T1000 (cell line): ENCODE measurements around the gene ELL3.
"Not testable (repeated sequence)": the region's sequence is repeated elsewhere in the genome, so short reads cannot be mapped to it uniquely, and the experiment has no call there.

Experiments used
- DNase-seq: peaks from one replicate; lab custom pipeline; 2025; ENCODE audit warnings: mixed read lengths; lab: John Stamatoyannopoulos, UW

The ELL3 gene

DNA sequence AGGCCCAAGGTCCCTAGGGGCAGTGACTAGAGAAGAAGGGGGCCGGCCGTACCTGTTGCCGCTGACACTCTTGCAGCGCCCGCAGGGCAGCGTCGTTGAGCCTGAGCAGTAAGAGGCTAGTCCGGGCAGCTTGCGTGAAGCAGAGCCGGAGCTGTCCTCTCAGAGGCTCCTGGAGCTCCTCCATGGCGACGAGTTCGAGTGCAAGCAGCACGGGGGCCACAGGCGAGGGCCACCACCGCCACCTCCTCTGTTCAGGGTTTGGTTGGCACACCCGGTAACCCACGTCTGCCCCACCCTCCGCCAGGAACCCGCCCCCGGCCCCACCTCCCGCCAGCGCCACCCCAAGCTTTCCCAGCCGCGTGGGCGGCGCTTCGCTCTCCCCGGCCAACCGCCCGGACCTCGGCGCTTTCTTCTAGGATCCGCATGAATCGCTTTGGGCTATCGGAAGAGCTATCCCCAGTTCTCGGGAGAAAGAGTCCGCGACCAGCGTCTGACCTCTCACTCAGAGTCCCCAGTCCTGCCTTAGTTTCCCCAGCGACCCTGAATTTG lies at the start of gene ELL3:
TSS of gene ELL3 (minus strand) at position 249 of the 549 bp plus-strand sequence. CDS start at position 184, 65 bp downstream.
- DNase-seq: peak; percentile 65

GRCh38 chr15:43826029-43826507 lies 49.3 kb upstream of the ELL3 start:
- DNase-seq: no peak

- not testable (repeated sequence) for DNase-seq
Measured at GRCh38 chr15:43825305-43825704, 48.5 kb upstream of the ELL3 start.

GRCh38 chr15:43824302-43825246 lies 47.8 kb upstream of the ELL3 start, which contains the start of gene MFAP1:
TSS of gene MFAP1 (minus strand) at chr15:43824690. CDS start at chr15:43824569, 121 bp downstream.
- peak; percentile 77 for DNase-seq

GRCh38 chr15:43821505-43821904 lies 44.7 kb upstream of the ELL3 start:
- DNase-seq: no peak

- DNase-seq: not testable (repeated sequence)
Measured at GRCh38 chr15:43815064-43815463, 38.3 kb upstream of the ELL3 start.

DNA sequence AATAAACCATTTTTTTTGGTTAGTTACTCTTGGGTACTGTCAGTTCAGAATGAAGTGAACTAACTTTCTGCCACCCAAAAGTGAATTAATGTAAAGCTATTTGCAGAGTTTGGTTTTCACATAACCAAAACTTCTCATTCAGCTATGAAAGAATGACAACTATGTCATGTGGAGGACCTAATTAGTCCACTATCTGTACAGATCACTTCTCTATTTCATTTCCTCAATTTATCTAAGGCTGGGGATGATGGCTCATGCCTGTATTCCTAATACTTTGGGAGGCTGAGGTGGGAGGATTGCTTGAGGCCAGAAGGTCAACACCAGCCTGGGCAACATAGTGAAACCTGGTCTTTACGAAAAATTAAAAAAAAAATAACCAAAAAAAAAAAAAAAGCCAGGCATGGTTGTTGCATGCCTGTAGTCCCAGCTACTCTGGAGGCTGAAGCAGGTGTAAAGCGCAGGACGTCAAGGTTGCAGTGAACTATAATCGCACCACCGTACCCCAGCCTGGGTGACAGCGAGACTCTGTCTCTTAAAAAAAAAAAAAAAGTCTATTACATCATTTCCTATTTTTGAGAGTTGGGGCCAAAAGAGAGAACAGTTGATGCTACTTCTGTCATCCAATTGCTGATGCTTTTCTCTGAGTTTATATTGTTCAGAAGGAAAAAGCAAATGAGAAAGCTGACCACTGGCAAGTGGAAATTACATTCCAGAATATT lies 32.4 kb upstream of the ELL3 start:
- no peak for DNase-seq

- no peak for DNase-seq
Measured at GRCh38 chr15:43808435-43808950, 31.7 kb upstream of the ELL3 start.

- DNase-seq: not testable (repeated sequence)
Measured at GRCh38 chr15:43802676-43803075, 25.9 kb upstream of the ELL3 start.

- peak; percentile 69 for DNase-seq
Measured at GRCh38 chr15:43800286-43801141, 23.7 kb upstream of the ELL3 start, which contains the start of gene HYPK. TSS of gene HYPK (plus strand) at chr15:43800599. CDS start at chr15:43800623, 24 bp downstream.

GRCh38 chr15:43799945-43800285 lies 23.1 kb upstream of the ELL3 start, which contains the start of gene SERINC4:
TSS of gene SERINC4 (minus strand) at chr15:43800220. CDS start at chr15:43799986, 234 bp downstream.
- no peak for DNase-seq

- DNase-seq: no peak
Measured at GRCh38 chr15:43799209-43799944, 22.6 kb upstream of the ELL3 start.

- no peak for DNase-seq
Measured at GRCh38 chr15:43796566-43796965, 19.8 kb upstream of the ELL3 start.

DNA sequence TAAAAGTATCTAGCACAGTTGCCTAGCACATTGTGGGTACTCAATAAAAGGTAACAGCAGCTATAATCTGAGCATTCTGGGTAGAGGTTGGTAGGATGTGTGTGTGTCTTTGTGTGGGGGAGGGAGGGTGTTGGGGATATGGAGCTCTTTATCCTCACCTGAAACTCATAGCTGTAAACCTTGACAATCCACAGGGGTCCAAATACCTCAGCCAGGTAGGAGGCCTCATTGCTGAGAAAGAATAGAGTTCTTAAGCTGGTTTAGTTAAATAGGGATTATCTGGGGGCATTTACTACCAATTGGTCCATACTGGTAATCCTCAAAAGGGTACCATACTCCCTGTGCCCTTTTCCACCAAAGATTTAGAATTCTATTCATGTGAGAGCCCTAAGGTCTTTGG lies 19.2 kb upstream of the ELL3 start:
- DNase-seq: no peak

GRCh38 chr15:43795197-43795596 lies 18.4 kb upstream of the ELL3 start:
- no peak for DNase-seq

DNA sequence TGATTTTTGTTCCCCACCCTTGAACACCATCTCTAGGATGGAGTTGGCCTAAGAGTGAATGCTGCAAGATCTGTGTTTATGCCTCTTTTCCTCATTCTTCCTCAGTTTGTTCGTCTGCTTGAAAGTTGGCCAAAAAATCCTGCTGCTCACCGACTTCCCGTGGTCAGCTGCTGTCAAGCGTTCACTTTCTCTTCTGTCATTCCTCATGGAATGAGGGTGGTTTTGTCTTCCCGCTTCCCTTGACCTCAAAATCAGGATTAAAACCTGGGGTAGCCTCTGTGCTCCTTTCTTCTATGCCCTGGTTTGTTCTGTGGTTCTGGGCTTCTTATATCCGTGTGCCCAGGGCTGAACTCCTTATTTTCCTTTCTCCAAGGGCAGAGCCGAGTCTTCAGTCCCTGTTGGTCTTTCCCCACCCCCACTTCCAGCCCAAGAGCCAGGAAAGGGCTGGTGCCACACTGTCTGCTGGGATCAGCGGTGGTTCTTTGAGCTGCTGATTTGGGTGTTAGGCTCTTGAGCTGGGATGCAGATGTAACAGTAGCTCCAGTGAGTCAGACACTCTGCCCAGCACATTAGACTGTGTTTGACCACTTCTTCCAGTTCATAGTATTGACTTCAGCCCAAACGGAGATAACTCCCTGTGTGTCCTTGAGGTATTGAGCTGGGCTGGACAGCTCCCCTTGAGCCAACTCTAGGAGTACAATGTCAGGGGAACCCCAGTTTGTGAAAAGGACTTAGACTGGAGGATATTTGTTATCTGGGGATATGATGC lies 17.7 kb upstream of the ELL3 start:
- no peak for DNase-seq

DNA sequence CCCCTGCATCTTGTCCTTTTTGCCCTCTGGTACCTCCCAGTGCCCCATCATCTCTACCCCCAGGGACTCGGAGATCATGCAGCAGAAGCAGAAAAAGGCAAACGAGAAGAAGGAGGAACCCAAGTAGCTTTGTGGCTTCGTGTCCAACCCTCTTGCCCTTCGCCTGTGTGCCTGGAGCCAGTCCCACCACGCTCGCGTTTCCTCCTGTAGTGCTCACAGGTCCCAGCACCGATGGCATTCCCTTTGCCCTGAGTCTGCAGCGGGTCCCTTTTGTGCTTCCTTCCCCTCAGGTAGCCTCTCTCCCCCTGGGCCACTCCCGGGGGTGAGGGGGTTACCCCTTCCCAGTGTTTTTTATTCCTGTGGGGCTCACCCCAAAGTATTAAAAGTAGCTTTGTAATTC lies 16.9 kb upstream of the ELL3 start:
- DNase-seq: no peak

- DNase-seq: no peak
Measured at GRCh38 chr15:43792761-43793476, 16.2 kb upstream of the ELL3 start.
